ENCODE measurements around the gene P2RY6. TPM values are rescaled to one million over a fixed set of nuclear protein-coding genes. Genes with fewer than 3 reads are reported as not detected.

P2RY6 gene
- total RNA-seq, 5 donors from 2014 or later (not counting 1 experiment from before 2014, with no cell fraction given): 1.4 TPM; not detected in 4

- Histone ChIP-seq H3K9me3 (no peaks in the 10 kb centered on the region), H3K27ac (ENCODE audit: low read length) (no peak overlapping the region), H3K4me1 (ENCODE audit: control insufficient read depth in 1 of 2, extremely low read depth in 1 of 2, insufficient read depth in 2 of 2, low read length in 2 of 2) (peaks cover 0 to 8% of the 10 kb centered on the region in 2 experiments), H3K36me3 (ENCODE audit: control insufficient read depth in 2 of 2, extremely low read depth in 1 of 2, insufficient read depth in 1 of 2, low read length in 1 of 2) (no peaks in the 10 kb centered on the region), H3K4me3 (ENCODE audit: control insufficient read depth in 1 of 2, extremely low read depth in 1 of 2, low read length in 1 of 2) (no peak overlapping the region), H3K27me3 (replicated peaks in 1 of 2; ENCODE audit: control insufficient read depth in 2 of 2, extremely low read depth in 1 of 2, insufficient read depth in 2 of 2, low read length in 1 of 2) (peaks cover 0 to 19% of the 10 kb centered on the region in 2 experiments)
- Mint-ChIP-seq H3K9me3 (no peaks in the 10 kb centered on the region), H3K27ac (no peak overlapping the region), H3K27me3 (peaks cover 0 to 10% of the 10 kb centered on the region in 2 donors), H3K4me1 (peaks cover 0 to 5% (median 5%) of the 10 kb centered on the region in 3 donors), H3K4me3 (no peak overlapping the region), H3K36me3 (no peaks in the 10 kb centered on the region)
- POLR2A ChIA-PET: no interaction called here
- CTCF ChIA-PET: interaction anchor here in 1 of 2 donors (0.6 kb wide), 1 partner anchor 66 kb away, joined by 3 read pairs; no protein-coding TSS in a partner anchor
- 79% methylated on average over 5 of the region's 8 CpGs for WGBS (ENCODE audit: insufficient coverage)
- DNase-seq: no peak
- ATAC-seq (replicated peaks in 1 of 4): no peak
These were observed 29.0 kb upstream of the P2RY6 start for GRCh38 chr11:73243093-73243485.

GRCh38 chr11:73244589-73245240 lies 27.4 kb upstream of the P2RY6 start:
- Histone ChIP-seq H3K36me3 (ENCODE audit: control insufficient read depth in 2 of 2, extremely low read depth in 1 of 2, insufficient read depth in 1 of 2, low read length in 1 of 2) (no peaks in the 10 kb centered on the region), H3K4me3 (ENCODE audit: control insufficient read depth in 1 of 2, extremely low read depth in 1 of 2, low read length in 1 of 2) (no peak overlapping the region), H3K27ac (ENCODE audit: low read length) (no peak overlapping the region), H3K27me3 (replicated peaks in 1 of 2; ENCODE audit: control insufficient read depth in 2 of 2, extremely low read depth in 1 of 2, insufficient read depth in 2 of 2, low read length in 1 of 2) (peaks cover 0 to 15% of the 10 kb centered on the region in 2 experiments), H3K9me3 (no peaks in the 10 kb centered on the region), H3K4me1 (ENCODE audit: control insufficient read depth in 1 of 2, extremely low read depth in 1 of 2, insufficient read depth in 2 of 2, low read length in 2 of 2) (peaks cover 0 to 8% of the 10 kb centered on the region in 2 experiments)
- no peaks in the 10 kb centered on the region for H3K9me3 Mint-ChIP-seq
- DNase-seq (no peak), ATAC-seq (replicated peaks in 1 of 4) (no peak)
- ChIA-PET POLR2A (interaction anchor here in 1 of 2 donors (0.7 kb wide), 1 partner anchor 336 kb away, joined by 4 read pairs; no protein-coding TSS in a partner anchor), CTCF (interaction anchor here in 1 of 2 donors (0.6 to 1.1 kb wide), 3 partner anchors 30 to 1066 kb away, joined by 3 to 8 read pairs (median 4); no protein-coding TSS in a partner anchor)
- no peaks in the 10 kb centered on the region for H3K36me3 Mint-ChIP-seq
- no peak overlapping the region for H3K4me3 Mint-ChIP-seq
- peaks cover 0 to 5% (median 5%) of the 10 kb centered on the region in 3 donors for H3K4me1 Mint-ChIP-seq
- 53% methylated on average over 1 of the region's 4 CpGs for WGBS (ENCODE audit: insufficient coverage)
- peaks cover 0 to 10% of the 10 kb centered on the region in 2 donors for H3K27me3 Mint-ChIP-seq
- H3K27ac Mint-ChIP-seq: no peak overlapping the region

GRCh38 chr11:73245461-73245860 lies 26.7 kb upstream of the P2RY6 start:
- CTCF ChIA-PET: interaction anchor here in 1 of 2 donors (1.1 kb wide), 1 partner anchor 224 kb away, joined by 4 read pairs; no protein-coding TSS in a partner anchor

GRCh38 chr11:73246303-73246702 lies 25.8 kb upstream of the P2RY6 start:
- Histone ChIP-seq H3K4me1 (ENCODE audit: control insufficient read depth in 1 of 2, extremely low read depth in 1 of 2, insufficient read depth in 2 of 2, low read length in 2 of 2) (peaks cover 0 to 8% of the 10 kb centered on the region in 2 experiments), H3K4me3 (ENCODE audit: control insufficient read depth in 1 of 2, extremely low read depth in 1 of 2, low read length in 1 of 2) (no peak overlapping the region), H3K9me3 (no peaks in the 10 kb centered on the region), H3K36me3 (ENCODE audit: control insufficient read depth in 2 of 2, extremely low read depth in 1 of 2, insufficient read depth in 1 of 2, low read length in 1 of 2) (no peaks in the 10 kb centered on the region), H3K27me3 (replicated peaks in 1 of 2; ENCODE audit: control insufficient read depth in 2 of 2, extremely low read depth in 1 of 2, insufficient read depth in 2 of 2, low read length in 1 of 2) (peaks cover 0 to 6% of the 10 kb centered on the region in 2 experiments), H3K27ac (ENCODE audit: low read length) (no peak overlapping the region)
- Mint-ChIP-seq H3K4me1 (peaks cover 0 to 5% (median 5%) of the 10 kb centered on the region in 3 donors), H3K4me3 (no peak overlapping the region), H3K27ac (no peak overlapping the region), H3K9me3 (no peaks in the 10 kb centered on the region), H3K36me3 (no peaks in the 10 kb centered on the region), H3K27me3 (peaks cover 0 to 7% of the 10 kb centered on the region in 2 donors)
- ChIA-PET POLR2A (no interaction called here), CTCF (no interaction called here)
- ATAC-seq (replicated peaks in 1 of 4) (no peak), DNase-seq (no peak)
- WGBS (ENCODE audit: insufficient coverage): no CpG with 5 or more reads among the region's 2 CpGs

More at GRCh38 chr11:73245461-73245860, 26.7 kb upstream of the P2RY6 start:
- no peaks in the 10 kb centered on the region for H3K36me3 ChIP-seq (ENCODE audit: control insufficient read depth in 2 of 2, extremely low read depth in 1 of 2, insufficient read depth in 1 of 2, low read length in 1 of 2)
- no peak for DNase-seq
- no peak for ATAC-seq (replicated peaks in 1 of 4)
- H3K4me3 ChIP-seq (ENCODE audit: control insufficient read depth in 1 of 2, extremely low read depth in 1 of 2, low read length in 1 of 2): no peak overlapping the region
- peaks cover 0 to 5% (median 5%) of the 10 kb centered on the region in 3 donors for H3K4me1 Mint-ChIP-seq
- POLR2A ChIA-PET: no interaction called here
- peaks cover 0 to 8% of the 10 kb centered on the region in 2 donors for H3K27me3 Mint-ChIP-seq
- peaks cover 0 to 8% of the 10 kb centered on the region in 2 experiments for H3K4me1 ChIP-seq (ENCODE audit: control insufficient read depth in 1 of 2, extremely low read depth in 1 of 2, insufficient read depth in 2 of 2, low read length in 2 of 2)
- no peaks in the 10 kb centered on the region for H3K36me3 Mint-ChIP-seq
- no peak overlapping the region for H3K27ac Mint-ChIP-seq
- H3K27ac ChIP-seq (ENCODE audit: low read length): no peak overlapping the region
- no peaks in the 10 kb centered on the region for H3K9me3 Mint-ChIP-seq
- peaks cover 0 to 9% of the 10 kb centered on the region in 2 experiments for H3K27me3 ChIP-seq (replicated peaks in 1 of 2; ENCODE audit: control insufficient read depth in 2 of 2, extremely low read depth in 1 of 2, insufficient read depth in 2 of 2, low read length in 1 of 2)
- 72% methylated on average over 2 of the region's 6 CpGs for WGBS (ENCODE audit: insufficient coverage)
- H3K4me3 Mint-ChIP-seq: no peak overlapping the region
- no peaks in the 10 kb centered on the region for H3K9me3 ChIP-seq

GRCh38 chr11:73248526-73249185 lies 23.5 kb upstream of the P2RY6 start:
- H3K4me1 ChIP-seq (ENCODE audit: control insufficient read depth in 1 of 2, extremely low read depth in 1 of 2, insufficient read depth in 2 of 2, low read length in 2 of 2): no peaks in the 10 kb centered on the region
- no peaks in the 10 kb centered on the region for H3K36me3 ChIP-seq (ENCODE audit: control insufficient read depth in 2 of 2, extremely low read depth in 1 of 2, insufficient read depth in 1 of 2, low read length in 1 of 2)
- DNase-seq (no peak), ATAC-seq (replicated peaks in 1 of 4) (no peak)
- no peak overlapping the region for H3K27ac ChIP-seq (ENCODE audit: low read length)
- CTCF ChIA-PET: no interaction called here
- Mint-ChIP-seq H3K27me3 (no peaks in the 10 kb centered on the region), H3K9me3 (no peaks in the 10 kb centered on the region), H3K27ac (no peak overlapping the region), H3K4me3 (no peak overlapping the region), H3K36me3 (no peaks in the 10 kb centered on the region), H3K4me1 (peaks cover 0 to 2% (median 0%) of the 10 kb centered on the region in 3 donors)
- no peak overlapping the region for H3K4me3 ChIP-seq (ENCODE audit: control insufficient read depth in 1 of 2, extremely low read depth in 1 of 2, low read length in 1 of 2)
- POLR2A ChIA-PET: no interaction called here
- no peaks in the 10 kb centered on the region for H3K9me3 ChIP-seq
- no peaks in the 10 kb centered on the region for H3K27me3 ChIP-seq (replicated peaks in 1 of 2; ENCODE audit: control insufficient read depth in 2 of 2, extremely low read depth in 1 of 2, insufficient read depth in 2 of 2, low read length in 1 of 2)
- WGBS (ENCODE audit: insufficient coverage): no CpG with 5 or more reads among the region's 3 CpGs

- Histone ChIP-seq H3K9me3 (no peaks in the 10 kb centered on the region), H3K36me3 (ENCODE audit: control insufficient read depth in 2 of 2, extremely low read depth in 1 of 2, insufficient read depth in 1 of 2, low read length in 1 of 2) (no peaks in the 10 kb centered on the region), H3K27ac (ENCODE audit: low read length) (no peak overlapping the region), H3K27me3 (replicated peaks in 1 of 2; ENCODE audit: control insufficient read depth in 2 of 2, extremely low read depth in 1 of 2, insufficient read depth in 2 of 2, low read length in 1 of 2) (no peaks in the 10 kb centered on the region), H3K4me1 (ENCODE audit: control insufficient read depth in 1 of 2, extremely low read depth in 1 of 2, insufficient read depth in 2 of 2, low read length in 2 of 2) (no peaks in the 10 kb centered on the region), H3K4me3 (ENCODE audit: control insufficient read depth in 1 of 2, extremely low read depth in 1 of 2, low read length in 1 of 2) (no peak overlapping the region)
- H3K4me3 Mint-ChIP-seq: no peak overlapping the region
- DNase-seq: no peak
- no peaks in the 10 kb centered on the region for H3K27me3 Mint-ChIP-seq
- H3K4me1 Mint-ChIP-seq: peaks cover 0 to 2% (median 0%) of the 10 kb centered on the region in 3 donors
- ATAC-seq (replicated peaks in 1 of 4): peak in 1 of 4 experiments; percentile 31
- H3K27ac Mint-ChIP-seq: no peak overlapping the region
- WGBS (ENCODE audit: insufficient coverage): no CpG with 5 or more reads among the region's 5 CpGs
- no peaks in the 10 kb centered on the region for H3K9me3 Mint-ChIP-seq
- no peaks in the 10 kb centered on the region for H3K36me3 Mint-ChIP-seq
- CTCF ChIA-PET: no interaction called here
- POLR2A ChIA-PET: no interaction called here
These were observed 22.8 kb upstream of the P2RY6 start for GRCh38 chr11:73249304-73249703.

Data from T-cell (primary cell).